ENCODE measurements around the gene RUNX3. TPM values are rescaled to one million over a fixed set of nuclear protein-coding genes. Genes with fewer than 3 reads are reported as not detected.

Gene RUNX3
- polyA plus RNA-seq, 1 donor (not counting 4 experiments of a cell fraction or from before 2014, with no cell fraction given): not detected

DNA sequence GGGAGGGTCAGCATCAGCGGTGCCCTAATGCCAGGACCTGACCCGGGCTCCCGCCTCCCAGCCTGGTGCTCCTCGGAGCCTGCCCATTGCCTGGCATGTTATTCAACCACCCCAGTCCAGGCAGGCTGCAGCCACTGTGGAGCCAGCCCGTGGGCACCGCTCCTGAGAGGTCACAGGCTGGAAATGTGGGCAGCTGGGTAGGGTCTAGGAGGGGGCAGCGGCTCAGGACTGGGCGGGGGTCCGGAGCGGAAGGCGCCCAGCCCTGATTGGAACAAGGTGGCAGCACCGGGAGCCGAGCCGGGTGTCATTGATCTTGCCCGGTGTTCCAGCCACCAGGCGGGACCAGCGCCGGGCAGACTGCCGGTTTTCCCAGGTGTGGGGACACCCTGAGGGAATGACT lies 12.7 kb upstream of the RUNX3 start:
- FAIRE-seq: no peak
- dilution Hi-C loops (cut with MboI; ENCODE audit: extremely low pct_ligation_motif_present, low sequenced_read_pairs): loop anchor here (25.0 kb wide), 1 partner anchor 270 kb away; no protein-coding TSS in a partner anchor
- Histone ChIP-seq H3K9ac (ENCODE audit: control insufficient read depth, extremely low read depth, insufficient read depth, low read length) (no peak overlapping the region), H2AFZ (ENCODE audit: control insufficient read depth, low read length) (no peak overlapping the region), H3K36me3 (ENCODE audit: control insufficient read depth in 2 of 2, extremely low read depth in 1 of 2, insufficient read depth in 2 of 2, low read length in 2 of 2) (no peaks in the 10 kb centered on the region), H3K79me2 (ENCODE audit: control insufficient read depth, insufficient read depth, low read length) (no peaks in the 10 kb centered on the region), H3K27ac (ENCODE audit: control insufficient read depth, insufficient read depth, low read length) (no peak overlapping the region), H3K27me3 (ENCODE audit: control insufficient read depth, extremely low read depth, insufficient read depth, low read length) (peaks cover 18% of the 10 kb centered on the region), H3K4me2 (ENCODE audit: control insufficient read depth, extremely low read depth, insufficient read depth, low read depth, low read length) (no peak overlapping the region), H3K4me1 (ENCODE audit: control insufficient read depth, extremely low read depth, insufficient read depth, low read length) (no peaks in the 10 kb centered on the region), H3K4me3 (ENCODE audit: control insufficient read depth in 2 of 3, extremely low read depth in 1 of 3, insufficient read depth in 2 of 3, low read depth in 1 of 3, low read length in 3 of 3) (no peak overlapping the region), H3K9me1 (ENCODE audit: control insufficient read depth, extremely low read depth, insufficient read depth, low read length) (no peaks in the 10 kb centered on the region), H3K9me3 (ENCODE audit: control insufficient read depth, low read depth, low read length) (no peaks in the 10 kb centered on the region), H4K20me1 (ENCODE audit: control insufficient read depth, extremely low read depth, insufficient read depth, low read length) (no peaks in the 10 kb centered on the region)
- DNase-seq (ENCODE audit: low read depth, low spot score): no peak
- TF ChIP-seq EZH2 (IDR thresholded peaks at IDR 0.05; ENCODE audit: low read length): no peak
- TF ChIP-seq, protein P1, sequence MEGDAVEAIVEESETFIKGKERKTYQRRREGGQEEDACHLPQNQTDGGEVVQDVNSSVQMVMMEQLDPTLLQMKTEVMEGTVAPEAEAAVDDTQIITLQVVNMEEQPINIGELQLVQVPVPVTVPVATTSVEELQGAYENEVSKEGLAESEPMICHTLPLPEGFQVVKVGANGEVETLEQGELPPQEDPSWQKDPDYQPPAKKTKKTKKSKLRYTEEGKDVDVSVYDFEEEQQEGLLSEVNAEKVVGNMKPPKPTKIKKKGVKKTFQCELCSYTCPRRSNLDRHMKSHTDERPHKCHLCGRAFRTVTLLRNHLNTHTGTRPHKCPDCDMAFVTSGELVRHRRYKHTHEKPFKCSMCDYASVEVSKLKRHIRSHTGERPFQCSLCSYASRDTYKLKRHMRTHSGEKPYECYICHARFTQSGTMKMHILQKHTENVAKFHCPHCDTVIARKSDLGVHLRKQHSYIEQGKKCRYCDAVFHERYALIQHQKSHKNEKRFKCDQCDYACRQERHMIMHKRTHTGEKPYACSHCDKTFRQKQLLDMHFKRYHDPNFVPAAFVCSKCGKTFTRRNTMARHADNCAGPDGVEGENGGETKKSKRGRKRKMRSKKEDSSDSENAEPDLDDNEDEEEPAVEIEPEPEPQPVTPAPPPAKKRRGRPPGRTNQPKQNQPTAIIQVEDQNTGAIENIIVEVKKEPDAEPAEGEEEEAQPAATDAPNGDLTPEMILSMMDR (optimal IDR thresholded peaks at IDR 0.05 in 1 of 3, IDR thresholded peaks at IDR 0.05 in 1 of 3, conservative IDR thresholded peaks at IDR 0.05 in 1 of 3; ENCODE audit: extremely low read depth in 1 of 3, insufficient read depth in 2 of 3, low read length in 3 of 3): no peak

DNA sequence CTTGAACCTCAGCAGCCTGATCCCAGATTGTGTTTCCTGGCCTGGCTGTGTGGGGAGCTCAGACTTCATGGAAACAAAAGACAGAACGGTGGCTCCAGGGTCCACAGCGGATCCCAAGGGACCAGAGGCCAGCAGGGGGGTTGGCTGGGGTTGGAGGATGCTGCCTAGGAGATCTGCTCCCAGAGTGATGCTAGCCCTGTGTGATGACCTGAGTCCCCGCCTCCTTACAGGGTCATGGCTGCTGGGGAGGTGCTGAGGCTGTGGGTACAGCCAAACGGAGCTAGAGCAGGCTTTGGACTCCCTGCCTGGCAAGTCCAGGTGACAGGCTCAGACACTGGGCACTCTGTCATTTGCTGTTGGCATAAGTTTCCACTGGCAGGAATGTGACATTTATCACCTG lies 11.5 kb upstream of the RUNX3 start:
- no peaks in the 10 kb centered on the region for H3K9me3 ChIP-seq (ENCODE audit: control insufficient read depth, low read depth, low read length)
- H3K4me1 ChIP-seq (ENCODE audit: control insufficient read depth, extremely low read depth, insufficient read depth, low read length): no peaks in the 10 kb centered on the region
- no peaks in the 10 kb centered on the region for H4K20me1 ChIP-seq (ENCODE audit: control insufficient read depth, extremely low read depth, insufficient read depth, low read length)
- no peak for TF ChIP-seq EZH2 (IDR thresholded peaks at IDR 0.05; ENCODE audit: low read length)
- TF ChIP-seq, protein P1 (optimal IDR thresholded peaks at IDR 0.05 in 1 of 3, IDR thresholded peaks at IDR 0.05 in 1 of 3, conservative IDR thresholded peaks at IDR 0.05 in 1 of 3; ENCODE audit: extremely low read depth in 1 of 3, insufficient read depth in 2 of 3, low read length in 3 of 3): no peak
- H3K27ac ChIP-seq (ENCODE audit: control insufficient read depth, insufficient read depth, low read length): no peak overlapping the region
- dilution Hi-C loops (cut with MboI; ENCODE audit: extremely low pct_ligation_motif_present, low sequenced_read_pairs): loop anchor here (25.0 kb wide), 1 partner anchor 271 kb away; no protein-coding TSS in a partner anchor
- no peak overlapping the region for H2AFZ ChIP-seq (ENCODE audit: control insufficient read depth, low read length)
- H3K9ac ChIP-seq (ENCODE audit: control insufficient read depth, extremely low read depth, insufficient read depth, low read length): no peak overlapping the region
- no peaks in the 10 kb centered on the region for H3K9me1 ChIP-seq (ENCODE audit: control insufficient read depth, extremely low read depth, insufficient read depth, low read length)
- no peak for FAIRE-seq
- no peak overlapping the region for H3K4me3 ChIP-seq (ENCODE audit: control insufficient read depth in 2 of 3, extremely low read depth in 1 of 3, insufficient read depth in 2 of 3, low read depth in 1 of 3, low read length in 3 of 3)
- H3K79me2 ChIP-seq (ENCODE audit: control insufficient read depth, insufficient read depth, low read length): no peaks in the 10 kb centered on the region
- H3K36me3 ChIP-seq (ENCODE audit: control insufficient read depth in 2 of 2, extremely low read depth in 1 of 2, insufficient read depth in 2 of 2, low read length in 2 of 2): no peaks in the 10 kb centered on the region
- no peak for DNase-seq (ENCODE audit: low read depth, low spot score)
- no peak overlapping the region for H3K4me2 ChIP-seq (ENCODE audit: control insufficient read depth, extremely low read depth, insufficient read depth, low read depth, low read length)
- H3K27me3 ChIP-seq (ENCODE audit: control insufficient read depth, extremely low read depth, insufficient read depth, low read length): peaks cover 18% of the 10 kb centered on the region

All from keratinocyte (primary cell).